Smooth muscle cell (in vitro differentiated cells): ENCODE measurements around the gene VIM. TPM values are rescaled to one million over a fixed set of nuclear protein-coding genes. Genes with fewer than 3 reads are reported as not detected.

ENCODE experiments used
- DNase-seq: peaks from one replicate; lab custom pipeline; 2025; ENCODE audit not compliant: unreplicated experiment; lab: John Stamatoyannopoulos, UW
- H2AFZ ChIP-seq: fragments of 200-600 bp; sonication (generic); 2 replicates; pipeline ENCODE4 v1.6.0; 2016; ENCODE audit warnings: antibody characterized with exemption, low read depth, mild to moderate bottlenecking
- H3F3A ChIP-seq: fragments of 200-600 bp; sonication (generic); 2 replicates; pipeline ENCODE4 v1.6.0; 2017; ENCODE audit warnings: antibody characterized with exemption, low read depth
- H3K27ac ChIP-seq: fragments of 200-600 bp; sonication (generic); 2 replicates; pipeline ENCODE4 v1.5.1; 2016; ENCODE audit warnings: low read depth, mild to moderate bottlenecking
- H3K27me3 ChIP-seq: fragments of 200-600 bp; sonication (generic); 2 replicates; pipeline ENCODE4 v1.6.1; 2016; ENCODE audit warnings: low read depth, mild to moderate bottlenecking
- H3K36me3 ChIP-seq: fragments of 200-600 bp; sonication (generic); 2 replicates; pipeline ENCODE4 v1.5.1; 2016; ENCODE audit warnings: low read depth
- H3K4me1 ChIP-seq: fragments of 200-600 bp; sonication (generic); 2 replicates; pipeline ENCODE4 v1.5.1; 2016; ENCODE audit warnings: low read depth
- H3K4me2 ChIP-seq: fragments of 200-600 bp; sonication (generic); 2 replicates; pipeline ENCODE4 v1.6.0; 2016; ENCODE audit warnings: mild to moderate bottlenecking
- H3K4me3 ChIP-seq: fragments of 200-600 bp; sonication (generic); 2 replicates; pipeline ENCODE4 v1.5.1; 2016; ENCODE audit warnings: mild to moderate bottlenecking
- H3K79me2 ChIP-seq: fragments of 200-600 bp; sonication (generic); 2 replicates; pipeline ENCODE4 v1.6.0; 2016; ENCODE audit warnings: low read depth, mild to moderate bottlenecking
- H3K9ac ChIP-seq: fragments of 200-600 bp; sonication (generic); 2 replicates; pipeline ENCODE4 v1.6.0; 2016; ENCODE audit warnings: low read depth
- H3K9me3 ChIP-seq: fragments of 200-600 bp; sonication (generic); replicated peaks from 2 replicates; pipeline ENCODE4 v1.5.1; 2016; ENCODE audit warnings: low read depth
- H4K20me1 ChIP-seq: fragments of 200-600 bp; sonication (generic); 2 replicates; pipeline ENCODE4 v1.6.0; 2016; ENCODE audit warnings: low read depth
- WGBS: methylation state at CpG from one replicate; pipeline ENCODE4 v1.1.7; 2016; ENCODE audit warnings: low lambda C conversion rate; 5-methylcytosine and 5-hydroxymethylcytosine counted together
- polyA plus RNA-seq: library from polyadenylated mRNA; unstranded; fragments of >200 nt; fragmentation: Nextera tagmentation; extraction: Ambion mirVana; gene quantifications from 2 replicates; pipeline ENCODE4 v1.2.1, GENCODE V29; 2016
- total RNA-seq: library from RNA; depleted of rRNA; stranded (reverse); fragments of >200 nt; gene quantifications from 2 replicates; pipeline ENCODE4 v1.2.3, GENCODE V29; 2014
- TF ChIP-seq, protein P1 (sequence below): fragments of 200-600 bp; sonication (generic); IDR thresholded peaks from 2 replicates; pipeline ENCODE4 v1.5.1; 2017; ENCODE audit warnings: borderline replicate concordance, mild to moderate bottlenecking, antibody characterized with exemption; ENCODE audit not compliant: insufficient read depth, poor library complexity, severe bottlenecking

The VIM gene
- total and polyA plus RNA-seq, 2 experiments from 2014 or later: 3,198 to 6,093 TPM

DNA sequence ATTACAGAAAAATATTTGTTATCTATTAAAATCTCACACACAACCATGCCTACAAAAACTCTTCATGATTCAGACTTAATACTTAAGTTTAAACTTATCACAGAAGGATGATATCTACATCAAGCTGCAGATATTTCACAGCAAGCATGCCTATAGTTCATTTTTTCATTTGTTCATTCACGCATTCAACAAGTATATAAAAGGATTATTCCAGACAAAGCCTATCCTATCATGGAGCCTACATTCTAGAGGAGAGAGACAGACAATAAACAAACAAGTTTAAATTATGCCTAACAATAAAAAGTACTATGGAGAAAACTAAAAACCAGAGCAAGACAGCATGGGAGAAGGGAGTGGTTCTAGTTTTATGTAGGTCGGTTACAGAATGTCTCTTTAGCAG lies 37.4 kb upstream of the VIM start:
- no peak overlapping the region for H3K27ac ChIP-seq
- no peaks in the 10 kb centered on the region for H3K36me3 ChIP-seq
- H3K79me2 ChIP-seq: peaks cover 25% of the 10 kb centered on the region
- no peak overlapping the region for H2AFZ ChIP-seq
- 79% methylated on average over 2 of the region's 2 CpGs for WGBS
- TF ChIP-seq, protein P1, sequence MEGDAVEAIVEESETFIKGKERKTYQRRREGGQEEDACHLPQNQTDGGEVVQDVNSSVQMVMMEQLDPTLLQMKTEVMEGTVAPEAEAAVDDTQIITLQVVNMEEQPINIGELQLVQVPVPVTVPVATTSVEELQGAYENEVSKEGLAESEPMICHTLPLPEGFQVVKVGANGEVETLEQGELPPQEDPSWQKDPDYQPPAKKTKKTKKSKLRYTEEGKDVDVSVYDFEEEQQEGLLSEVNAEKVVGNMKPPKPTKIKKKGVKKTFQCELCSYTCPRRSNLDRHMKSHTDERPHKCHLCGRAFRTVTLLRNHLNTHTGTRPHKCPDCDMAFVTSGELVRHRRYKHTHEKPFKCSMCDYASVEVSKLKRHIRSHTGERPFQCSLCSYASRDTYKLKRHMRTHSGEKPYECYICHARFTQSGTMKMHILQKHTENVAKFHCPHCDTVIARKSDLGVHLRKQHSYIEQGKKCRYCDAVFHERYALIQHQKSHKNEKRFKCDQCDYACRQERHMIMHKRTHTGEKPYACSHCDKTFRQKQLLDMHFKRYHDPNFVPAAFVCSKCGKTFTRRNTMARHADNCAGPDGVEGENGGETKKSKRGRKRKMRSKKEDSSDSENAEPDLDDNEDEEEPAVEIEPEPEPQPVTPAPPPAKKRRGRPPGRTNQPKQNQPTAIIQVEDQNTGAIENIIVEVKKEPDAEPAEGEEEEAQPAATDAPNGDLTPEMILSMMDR: no peak
- no peaks in the 10 kb centered on the region for H3K27me3 ChIP-seq
- no peaks in the 10 kb centered on the region for H3K9me3 ChIP-seq
- H3K4me3 ChIP-seq: no peak overlapping the region
- DNase-seq: no peak
- no peaks in the 10 kb centered on the region for H3F3A ChIP-seq
- H4K20me1 ChIP-seq: no peaks in the 10 kb centered on the region
- H3K4me1 ChIP-seq: peaks cover 7% of the 10 kb centered on the region
- no peak overlapping the region for H3K4me2 ChIP-seq
- no peak overlapping the region for H3K9ac ChIP-seq

DNA sequence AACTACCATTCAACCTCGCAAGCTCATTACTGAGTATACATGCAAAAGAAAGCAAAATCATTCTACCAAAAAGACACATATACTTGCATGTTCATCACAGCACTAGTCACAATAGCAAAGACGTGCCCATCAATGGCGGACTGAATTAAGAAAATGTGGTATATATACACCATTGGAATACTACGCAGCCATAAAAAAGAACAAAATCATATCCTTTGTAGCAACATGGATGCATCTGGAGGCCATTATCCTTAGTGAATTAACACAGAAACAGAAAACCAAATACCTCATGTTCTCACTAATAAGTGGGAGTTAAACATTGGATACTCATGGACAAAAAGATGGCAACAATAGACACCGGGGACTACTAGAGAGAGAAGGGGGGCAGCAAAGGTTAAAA lies 33.0 kb upstream of the VIM start:
- Histone ChIP-seq H3K27ac (no peak overlapping the region), H2AFZ (no peak overlapping the region), H3F3A (no peaks in the 10 kb centered on the region), H3K36me3 (no peaks in the 10 kb centered on the region), H3K4me2 (no peak overlapping the region), H4K20me1 (no peaks in the 10 kb centered on the region), H3K4me1 (peaks cover 19% of the 10 kb centered on the region), H3K9ac (no peak overlapping the region), H3K79me2 (peaks cover 17% of the 10 kb centered on the region), H3K9me3 (no peaks in the 10 kb centered on the region), H3K27me3 (no peaks in the 10 kb centered on the region), H3K4me3 (no peak overlapping the region)
- TF ChIP-seq, protein P1: no peak
- no peak for DNase-seq
- WGBS: 75% methylated on average over 5 of the region's 5 CpGs

DNA sequence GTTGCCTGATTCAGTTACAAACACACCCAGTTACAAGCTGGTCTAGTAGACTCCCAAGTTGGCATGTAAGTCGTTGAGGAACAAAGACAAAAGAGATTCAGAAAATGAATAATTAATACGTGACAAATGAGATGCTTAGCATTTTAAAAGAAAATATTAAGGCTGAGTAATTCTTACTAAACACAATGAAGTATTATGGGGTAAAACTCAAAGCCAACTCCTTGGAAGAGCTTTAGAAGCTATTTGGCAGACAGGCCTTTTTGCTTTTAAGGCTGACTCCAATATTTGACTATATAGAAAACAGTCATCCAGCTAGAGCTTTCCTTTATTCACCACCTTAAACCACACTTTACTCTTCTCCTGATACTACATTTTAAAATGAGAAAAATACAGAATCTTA lies 32.0 kb upstream of the VIM start:
- TF ChIP-seq, protein P1: no peak
- 91% methylated on average over 2 of the region's 2 CpGs for WGBS
- no peak overlapping the region for H3K4me3 ChIP-seq
- H3K27ac ChIP-seq: no peak overlapping the region
- H3K4me2 ChIP-seq: no peak overlapping the region
- H4K20me1 ChIP-seq: no peaks in the 10 kb centered on the region
- peaks cover 17% of the 10 kb centered on the region for H3K79me2 ChIP-seq
- no peaks in the 10 kb centered on the region for H3K27me3 ChIP-seq
- H3K9me3 ChIP-seq: no peaks in the 10 kb centered on the region
- H3K9ac ChIP-seq: no peak overlapping the region
- H3K4me1 ChIP-seq: peaks cover 23% of the 10 kb centered on the region
- H3K36me3 ChIP-seq: no peaks in the 10 kb centered on the region
- no peak for DNase-seq
- no peak overlapping the region for H2AFZ ChIP-seq
- peaks cover 4% of the 10 kb centered on the region for H3F3A ChIP-seq

DNA sequence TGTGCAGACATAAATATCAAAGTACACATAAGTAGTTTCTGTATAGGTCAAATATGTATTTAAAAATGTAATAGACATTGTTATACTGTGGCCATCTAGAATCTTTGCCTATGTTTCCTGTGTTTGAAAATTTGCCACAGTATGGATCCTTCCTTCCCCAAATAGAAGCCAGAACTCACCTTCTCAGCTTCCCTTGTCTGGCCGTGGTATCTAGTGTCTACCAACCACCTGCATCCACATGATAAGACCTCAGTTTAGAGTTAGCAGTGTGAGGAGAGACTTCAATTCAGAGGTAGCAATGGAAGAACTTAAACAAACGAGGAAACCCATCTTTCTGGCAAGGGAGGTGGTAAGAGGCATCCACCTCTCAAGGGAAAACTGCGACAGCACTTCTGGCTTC lies 31.5 kb upstream of the VIM start:
- no peak for DNase-seq
- no peaks in the 10 kb centered on the region for H3K9me3 ChIP-seq
- no peak overlapping the region for H3K4me3 ChIP-seq
- WGBS: 92% methylated on average over 3 of the region's 3 CpGs
- H3F3A ChIP-seq: peaks cover 4% of the 10 kb centered on the region
- H3K27me3 ChIP-seq: no peaks in the 10 kb centered on the region
- H2AFZ ChIP-seq: no peak overlapping the region
- no peaks in the 10 kb centered on the region for H3K36me3 ChIP-seq
- no peak overlapping the region for H3K27ac ChIP-seq
- no peaks in the 10 kb centered on the region for H4K20me1 ChIP-seq
- TF ChIP-seq, protein P1: no peak
- no peak overlapping the region for H3K4me2 ChIP-seq
- peaks cover 23% of the 10 kb centered on the region for H3K4me1 ChIP-seq
- no peak overlapping the region for H3K9ac ChIP-seq
- peaks cover 17% of the 10 kb centered on the region for H3K79me2 ChIP-seq
